H9 (cell line): Measurements from ENCODE around the gene ATRIP. TPM values are rescaled to one million over a fixed set of nuclear protein-coding genes. Genes with fewer than 3 reads are reported as not detected.

Experiments used
- DNase-seq: peaks from one replicate; pipeline ENCODE4 v3.0.0-alpha.2; 2017
- H2AFZ ChIP-seq: one replicate; pipeline ENCODE4 v1.6.1; 2013; ENCODE audit warnings: mild to moderate bottlenecking, low read length, control low read depth, moderate library complexity
- H2AK5ac ChIP-seq: 2 replicates; pipeline ENCODE4 v1.6.1; 2013; ENCODE audit warnings: low read length, control low read depth, mixed read lengths; ENCODE audit not compliant: insufficient read length
- H2BK120ac ChIP-seq: one replicate; pipeline ENCODE4 v1.6.1; 2013; ENCODE audit warnings: low read depth, mild to moderate bottlenecking, low read length, control low read depth, inconsistent platforms; ENCODE audit not compliant: poor library complexity, severe bottlenecking
- H2BK12ac ChIP-seq: 2 replicates; pipeline ENCODE4 v1.6.1; 2013; ENCODE audit warnings: low read length, control low read depth, mixed read lengths, low read depth; ENCODE audit not compliant: insufficient read length
- H2BK15ac ChIP-seq: 2 replicates; pipeline ENCODE4 v1.6.1; 2013; ENCODE audit warnings: low read depth, low read length, control low read depth
- H2BK20ac ChIP-seq: one replicate; pipeline ENCODE4 v1.6.1; 2013; ENCODE audit warnings: low read depth, mild to moderate bottlenecking, low read length, control low read depth, inconsistent platforms; ENCODE audit not compliant: poor library complexity, severe bottlenecking
- H2BK5ac ChIP-seq: 2 replicates; pipeline ENCODE4 v1.6.1; 2013; ENCODE audit warnings: low read length, control low read depth, mixed read lengths; ENCODE audit not compliant: insufficient read length
- H3K14ac ChIP-seq: 2 replicates; pipeline ENCODE4 v1.6.1; 2013; ENCODE audit warnings: low read length, control low read depth; ENCODE audit not compliant: insufficient read depth
- H3K18ac ChIP-seq: 2 replicates; pipeline ENCODE4 v1.6.1; 2013; ENCODE audit warnings: low read depth, mild to moderate bottlenecking, mixed read lengths, low read length, control low read depth; ENCODE audit not compliant: insufficient read length
- H3K23ac ChIP-seq: 2 replicates; pipeline ENCODE4 v1.6.1; 2013; ENCODE audit warnings: low read length, control low read depth, mixed read lengths, low read depth; ENCODE audit not compliant: insufficient read length
- H3K23me2 ChIP-seq: 2 replicates; pipeline ENCODE4 v1.6.1; 2013; ENCODE audit warnings: low read depth, mild to moderate bottlenecking, mixed read lengths, low read length, control low read depth; ENCODE audit not compliant: insufficient read length, poor library complexity, severe bottlenecking
- H3K27ac ChIP-seq: 2 replicates; pipeline ENCODE4 v1.5.1; 2013; ENCODE audit warnings: low read length, control low read depth, mixed read lengths, low read depth; ENCODE audit not compliant: insufficient read length
- H3K27me3 ChIP-seq: 2 replicates; pipeline ENCODE4 v1.6.1; 2013; ENCODE audit warnings: low read length, control low read depth, inconsistent platforms; ENCODE audit not compliant: insufficient read depth
- H3K4ac ChIP-seq: 2 replicates; pipeline ENCODE4 v1.6.1; 2013; ENCODE audit warnings: low read depth, mild to moderate bottlenecking, control low read depth, inconsistent platforms, low read length, moderate library complexity
- H3K4me1 ChIP-seq: 2 replicates; pipeline ENCODE4 v1.6.1; 2013; ENCODE audit warnings: low read length, control low read depth, inconsistent platforms; ENCODE audit not compliant: insufficient read depth
- H3K4me2 ChIP-seq: 2 replicates; pipeline ENCODE4 v1.6.1; 2013; ENCODE audit warnings: low read length, control low read depth, mixed read lengths; ENCODE audit not compliant: insufficient read length, insufficient read depth
- H3K56ac ChIP-seq: 2 replicates; pipeline ENCODE4 v1.6.1; 2013; ENCODE audit warnings: low read depth, mild to moderate bottlenecking, mixed read lengths, low read length, control low read depth; ENCODE audit not compliant: insufficient read length
- H3K79me1 ChIP-seq: 2 replicates; pipeline ENCODE4 v1.6.1; 2013; ENCODE audit warnings: low read depth, mild to moderate bottlenecking, moderate library complexity, low read length, control low read depth, inconsistent platforms; ENCODE audit not compliant: insufficient read depth, poor library complexity, severe bottlenecking
- H3K79me2 ChIP-seq: 2 replicates; pipeline ENCODE4 v1.6.1; 2013; ENCODE audit warnings: low read length, control low read depth, inconsistent platforms; ENCODE audit not compliant: insufficient read depth
- H3K9ac ChIP-seq: 2 replicates; pipeline ENCODE4 v1.6.1; 2013; ENCODE audit warnings: low read length, control low read depth, mixed read lengths; ENCODE audit not compliant: insufficient read length; ENCODE audit errors: extremely low read depth
- H3K9me3 ChIP-seq: one replicate; pipeline ENCODE4 v1.6.1; 2013; ENCODE audit warnings: low read depth, low read length, inconsistent platforms; ENCODE audit not compliant: control insufficient read depth
- H3T11ph ChIP-seq: one replicate; pipeline ENCODE4 v1.6.1; 2013; ENCODE audit warnings: mild to moderate bottlenecking, low read length, control low read depth, inconsistent platforms
- H4K20me1 ChIP-seq: one replicate; pipeline ENCODE4 v1.6.1; 2013; ENCODE audit not compliant: control insufficient read depth, insufficient read length, insufficient read depth
- H4K5ac ChIP-seq: 2 replicates; pipeline ENCODE4 v1.6.1; 2013; ENCODE audit warnings: low read depth, mild to moderate bottlenecking, mixed read lengths, low read length, control low read depth; ENCODE audit not compliant: insufficient read length
- H4K8ac ChIP-seq: replicated peaks from 2 replicates; pipeline ENCODE4 v1.6.1; 2013; ENCODE audit warnings: low read length, control low read depth, mixed read lengths, low read depth; ENCODE audit not compliant: insufficient read length
- H4K91ac ChIP-seq: 2 replicates; pipeline ENCODE4 v1.6.1; 2013; ENCODE audit warnings: low read depth, mild to moderate bottlenecking, moderate library complexity, mixed read lengths, low read length, control low read depth; ENCODE audit not compliant: insufficient read length
- H3K27ac Mint-ChIP-seq, 3 experiments: 2 replicates in 2 of 3; 3 replicates in 1 of 3; pipeline ENCODE4 v1.8.0; 2020 to 2021; ENCODE audit warnings: mixed read lengths in 3 of 3, mild to moderate bottlenecking in 1 of 3, moderate library complexity in 1 of 3
- H3K27me3 Mint-ChIP-seq: 2 replicates; pipeline ENCODE4 v1.8.0; 2021; ENCODE audit warnings: low read depth, mild to moderate bottlenecking, moderate library complexity, mixed read lengths
- H3K36me3 Mint-ChIP-seq, 3 experiments: 2 replicates in 2 of 3; 3 replicates in 1 of 3; pipeline ENCODE4 v1.8.0; 2020 to 2021; ENCODE audit warnings: low read depth in 3 of 3, mixed read lengths in 3 of 3; ENCODE audit not compliant: insufficient read depth in 1 of 3
- H3K4me1 Mint-ChIP-seq, 2 experiments: 2 replicates each; pipeline ENCODE4 v1.8.0; 2020; ENCODE audit warnings: mixed read lengths in 2 of 2
- H3K4me3 Mint-ChIP-seq, 2 experiments: 2 replicates in 1 of 2; 3 replicates in 1 of 2; pipeline ENCODE4 v1.8.0; 2020 to 2021; ENCODE audit warnings: mild to moderate bottlenecking in 2 of 2, mixed read lengths in 2 of 2, moderate library complexity in 1 of 2
- H3K9me3 Mint-ChIP-seq, 2 experiments: 2 replicates in 1 of 2; 3 replicates in 1 of 2; pipeline ENCODE4 v1.8.0; 2020; ENCODE audit warnings: mild to moderate bottlenecking in 2 of 2, mixed read lengths in 2 of 2, moderate library complexity in 1 of 2
- CTCF ChIP-seq: fragments of 200-600 bp; sonication (generic); conservative IDR thresholded peaks from 3 replicates; pipeline ENCODE4 v1.8.0; 2021; ENCODE audit warnings: antibody characterized with exemption, mild to moderate bottlenecking
- whole genome bisulfite sequencing: extraction: QIAGEN DNeasy Blood & Tissue Kit; methylation state at CpG from one replicate; pipeline ENCODE4 v1.1.7; 2013; ENCODE audit warnings: missing lambda C conversion rate, low lambda C conversion rate, mixed read lengths; ENCODE audit not compliant: insufficient read length; ENCODE audit errors: extremely low coverage; 5-methylcytosine and 5-hydroxymethylcytosine counted together
- total RNA-seq: library from RNA; stranded (reverse); gene quantifications from 2 replicates; pipeline ENCODE4 v1.2.1, GENCODE V29; 2021

The ATRIP gene
- total RNA-seq, 1 experiment from 2014 or later, result 16.3 TPM

- Mint-ChIP-seq H3K36me3 (peaks cover 47 to 91% (median 75%) of the 10 kb centered on the region in 3 experiments), H3K27me3 (no peaks in the 10 kb centered on the region; the same call in 1 of the 2 replicates), H3K4me1 (no peaks in the 10 kb centered on the region), H3K9me3 (no peaks in the 10 kb centered on the region), H3K4me3 (no peak overlapping the region; a peak in 1 of 5 replicates), H3K27ac (no peak overlapping the region)
- Histone ChIP-seq H2AK5ac (no peak overlapping the region), H3K9ac (no peak overlapping the region), H2BK15ac (no peak overlapping the region), H4K91ac (no peak overlapping the region), H3K4ac (no peak overlapping the region), H3K4me1 (no peaks in the 10 kb centered on the region), H3T11ph (no peak overlapping the region), H4K8ac (no peak overlapping the region), H3K27ac (no peak overlapping the region), H2BK120ac (no peak overlapping the region), H3K79me2 (no peaks in the 10 kb centered on the region), H2BK12ac (no peak overlapping the region), H4K5ac (no peak overlapping the region), H2BK5ac (no peak overlapping the region), H3K27me3 (no peaks in the 10 kb centered on the region), H4K20me1 (no peaks in the 10 kb centered on the region), H3K14ac (no peak overlapping the region), H3K4me2 (no peak overlapping the region), H3K23ac (no peak overlapping the region), H3K79me1 (no peaks in the 10 kb centered on the region), H2BK20ac (no peak overlapping the region), H3K9me3 (no peaks in the 10 kb centered on the region), H2AFZ (no peak overlapping the region), H3K23me2 (no peaks in the 10 kb centered on the region), H3K18ac (no peak overlapping the region), H3K56ac (no peak overlapping the region)
- no CpG with 5 or more reads among the region's 13 CpGs for WGBS
- no peak for DNase-seq
- no peak for TF ChIP-seq CTCF
Measured at GRCh38 chr3:48405343-48405881, 41.1 kb upstream of the ATRIP start.
